Testis (tissue), 3 donors: Measurements from ENCODE around the gene NT5C1A. TPM values are rescaled to one million over a fixed set of nuclear protein-coding genes. Genes with fewer than 3 reads are reported as not detected.

Experiments
- DNase-seq: peaks from one replicate; pipeline ENCODE4 v3.0.0-alpha.2; 2019
- H3K27ac ChIP-seq, 2 donors: fragments of 200-600 bp; sonication (generic); one replicate each; pipeline ENCODE4 v1.5.1; 2019
- H3K27me3 ChIP-seq: fragments of 200-600 bp; sonication (generic); one replicate; pipeline ENCODE4 v1.5.1; 2019
- H3K36me3 ChIP-seq: fragments of 200-600 bp; sonication (generic); one replicate; pipeline ENCODE4 v1.5.1; 2017; ENCODE audit warnings: low read depth; ENCODE audit errors: missing control alignments
- H3K4me1 ChIP-seq: fragments of 200-600 bp; sonication (generic); one replicate; pipeline ENCODE4 v1.5.1; 2019
- H3K4me3 ChIP-seq, 2 donors: fragments of 200-600 bp; sonication (generic); one replicate each; pipeline ENCODE4 v1.5.1; 2017 to 2019
- H3K9me3 ChIP-seq: fragments of 200-600 bp; sonication (generic); one replicate; pipeline ENCODE4 v1.5.1; 2017
- POLR2A ChIP-seq: fragments of 450-650 bp; IDR thresholded peaks from one replicate; pipeline ENCODE4 v1.6.1; 2017; ENCODE audit warnings: antibody characterized with exemption, mild to moderate bottlenecking, moderate library complexity
- WGBS, 2 donors: methylation state at CpG; one replicate each; pipeline ENCODE4 v1.1.5; 2018; 5-methylcytosine and 5-hydroxymethylcytosine counted together
- intact Hi-C: fragments of 100-400 bp; cut with DNase I; formaldehyde crosslinking; loops from one replicate; pipeline ENCODE4 v1.15.1; 2023; ENCODE audit warnings: low total_unique reads
- polyA plus RNA-seq: library from polyadenylated mRNA; stranded (reverse); fragments of 350-450 nt; fragmentation: Illumina TruSeq; extraction: RNeasy Lipid Tissue Mini Kit (QIAGEN cat#74804); gene quantifications from one replicate; pipeline ENCODE4 v1.2.3, GENCODE V29; 2014; ENCODE audit warnings: low read depth, low replicate concordance; ENCODE audit not compliant: insufficient read depth
- total RNA-seq, 2 donors: library from RNA; depleted of rRNA; stranded (reverse); fragments of >200 nt; gene quantifications; one replicate each; pipeline ENCODE4 v1.2.3, GENCODE V29; 2016
- TF ChIP-seq, protein P1 (sequence below), 3 experiments: fragments of 450-650 bp in 2 of 3; fragments of 200-600 bp in 1 of 3; sonication (generic) in 1 of 3; IDR thresholded peaks; one replicate each; pipeline ENCODE4 v1.5.1; 2016 to 2019; ENCODE audit warnings: antibody characterized with exemption in 3 of 3, mild to moderate bottlenecking in 2 of 3, moderate library complexity in 1 of 3

The NT5C1A gene
- total and polyA plus RNA-seq, 3 donors from 2014 or later, result 1.0 to 3.2 (median 2.1) TPM

DNA sequence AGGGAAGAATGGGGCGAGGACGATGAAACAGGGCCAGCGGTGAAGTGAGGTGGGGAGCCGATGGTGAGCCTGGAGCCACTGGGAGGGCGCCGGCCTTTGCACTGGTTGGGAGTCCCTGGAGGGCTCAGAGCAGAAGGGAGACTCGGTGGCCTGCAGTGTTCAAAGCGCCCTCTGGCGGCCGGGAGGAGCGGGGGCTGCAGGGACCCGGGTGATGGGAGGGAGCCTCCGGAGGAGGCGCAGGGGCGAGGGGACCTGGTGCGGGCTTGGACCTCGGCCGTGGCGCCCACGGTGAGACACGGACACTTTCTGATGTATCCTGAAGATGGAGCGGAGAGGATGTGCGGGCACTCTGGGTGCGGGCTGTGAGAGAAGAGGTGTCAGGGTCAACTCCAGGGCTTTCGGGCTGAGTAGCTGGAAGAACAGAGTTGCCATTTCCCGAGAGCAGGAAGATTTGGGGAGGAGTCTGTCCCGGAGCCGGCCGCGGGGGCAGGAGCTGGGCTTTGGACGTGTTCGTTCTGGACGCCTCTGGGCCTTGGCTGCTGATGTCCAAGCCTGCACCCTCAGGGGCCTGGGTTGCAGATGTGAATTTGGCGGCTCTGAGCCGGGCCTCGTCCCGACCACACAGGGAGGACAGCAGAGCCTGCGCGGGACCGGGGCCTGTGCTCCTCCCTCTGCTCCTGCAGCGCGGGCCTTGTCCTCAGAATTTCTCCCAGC lies 62.1 kb downstream of the NT5C1A start:
- Histone ChIP-seq H3K9me3 (no peaks in the 10 kb centered on the region), H3K4me1 (peaks cover 5% of the 10 kb centered on the region), H3K36me3 (no peaks in the 10 kb centered on the region), H3K4me3 (peak overlapping the region; percentile 25 to 32), H3K27ac (peak overlapping the region in 1 of 2 donors; percentile 11), H3K27me3 (no peaks in the 10 kb centered on the region)
- DNase-seq, result peak; percentile 87
- TF ChIP-seq, protein P1, sequence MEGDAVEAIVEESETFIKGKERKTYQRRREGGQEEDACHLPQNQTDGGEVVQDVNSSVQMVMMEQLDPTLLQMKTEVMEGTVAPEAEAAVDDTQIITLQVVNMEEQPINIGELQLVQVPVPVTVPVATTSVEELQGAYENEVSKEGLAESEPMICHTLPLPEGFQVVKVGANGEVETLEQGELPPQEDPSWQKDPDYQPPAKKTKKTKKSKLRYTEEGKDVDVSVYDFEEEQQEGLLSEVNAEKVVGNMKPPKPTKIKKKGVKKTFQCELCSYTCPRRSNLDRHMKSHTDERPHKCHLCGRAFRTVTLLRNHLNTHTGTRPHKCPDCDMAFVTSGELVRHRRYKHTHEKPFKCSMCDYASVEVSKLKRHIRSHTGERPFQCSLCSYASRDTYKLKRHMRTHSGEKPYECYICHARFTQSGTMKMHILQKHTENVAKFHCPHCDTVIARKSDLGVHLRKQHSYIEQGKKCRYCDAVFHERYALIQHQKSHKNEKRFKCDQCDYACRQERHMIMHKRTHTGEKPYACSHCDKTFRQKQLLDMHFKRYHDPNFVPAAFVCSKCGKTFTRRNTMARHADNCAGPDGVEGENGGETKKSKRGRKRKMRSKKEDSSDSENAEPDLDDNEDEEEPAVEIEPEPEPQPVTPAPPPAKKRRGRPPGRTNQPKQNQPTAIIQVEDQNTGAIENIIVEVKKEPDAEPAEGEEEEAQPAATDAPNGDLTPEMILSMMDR (IDR thresholded peaks at IDR 0.05), result peak in 2 of 3 experiments; percentile 53 to 76
- TF ChIP-seq POLR2A, result no peak
- intact Hi-C loops, result loop anchor here (10.0 kb wide), 1 partner anchor 105 kb away; no protein-coding TSS in a partner anchor
- WGBS, 2 donors, result 25 to 64% methylated on average over 19 to 39 of the region's 42 CpGs

Other genes starting within 250 kb of the NT5C1A start
- gene BMP8A, start 180.5 kb downstream of the NT5C1A start, total RNA-seq, result 10 to 100 TPM in 1 of 2 donors, 1 to 10 TPM in 1; 5.6 to 15.0 TPM
- gene BMP8A, start 180.5 kb downstream of the NT5C1A start, polyA plus RNA-seq, result 4.3 TPM
- 100 to 1,000 TPM; 407 to 411 TPM for gene PABPC4, start 95.3 kb downstream of the NT5C1A start, total RNA-seq
- 229 TPM for gene PABPC4, start 95.3 kb downstream of the NT5C1A start, polyA plus RNA-seq
- gene HEYL, start 32.5 kb downstream of the NT5C1A start, total RNA-seq, result 10 to 100 TPM; 52.8 to 55.5 TPM
- gene HEYL, start 32.5 kb downstream of the NT5C1A start, polyA plus RNA-seq, result 44.7 TPM
- gene HPCAL4, start 19.3 kb upstream of the NT5C1A start, total RNA-seq, result 10 to 100 TPM in 1 of 2 donors, 1 to 10 TPM in 1; 6.9 to 24.5 TPM
- gene HPCAL4, start 19.3 kb upstream of the NT5C1A start, polyA plus RNA-seq, result 17.3 TPM
- 10 to 100 TPM; 71.5 to 82.8 TPM for gene PPIE, start 66.8 kb upstream of the NT5C1A start, total RNA-seq
- 109 TPM for gene PPIE, start 66.8 kb upstream of the NT5C1A start, polyA plus RNA-seq
- 10 to 100 TPM; 28.6 to 90.0 TPM for gene OXCT2, start 99.2 kb upstream of the NT5C1A start, total RNA-seq
- 78.8 TPM for gene OXCT2, start 99.2 kb upstream of the NT5C1A start, polyA plus RNA-seq
- gene BMP8B, start 116.8 kb upstream of the NT5C1A start, total RNA-seq, result 1 to 10 TPM; 5.5 to 5.6 TPM
- gene BMP8B, start 116.8 kb upstream of the NT5C1A start, polyA plus RNA-seq, result 4.4 TPM
- 10 to 100 TPM; 21.4 to 21.7 TPM for gene TRIT1, start 211.4 kb upstream of the NT5C1A start, total RNA-seq
- 20.5 TPM for gene TRIT1, start 211.4 kb upstream of the NT5C1A start, polyA plus RNA-seq
- 1 to 10 TPM; 3.3 to 4.6 TPM for gene MYCL, start 229.8 kb upstream of the NT5C1A start, total RNA-seq
- gene MYCL, start 229.8 kb upstream of the NT5C1A start, polyA plus RNA-seq, result 3.1 TPM